ENCODE results near the gene PLEKHM3.

- TF ChIP-seq CTCF (conservative IDR thresholded peaks at IDR 0.05; ENCODE audit: low read depth, low read length) (no peak), MAFK (IDR thresholded peaks at IDR 0.05; ENCODE audit: low read depth, low read length) (no peak), BHLHE40 (IDR thresholded peaks at IDR 0.05; ENCODE audit: low read depth, low read length) (no peak), FOS (IDR thresholded peaks at IDR 0.05; ENCODE audit: low read depth, low read length) (no peak), CEBPB (IDR thresholded peaks at IDR 0.05; ENCODE audit: low read depth, low read length) (no peak), POLR2A (IDR thresholded peaks at IDR 0.05; ENCODE audit: low read depth, low read length) (no peak), SMC3 (IDR thresholded peaks at IDR 0.05; ENCODE audit: low read depth, low read length) (no peak), RAD21 (IDR thresholded peaks at IDR 0.05; ENCODE audit: low read length) (no peak)
- TF ChIP-seq, protein P1, sequence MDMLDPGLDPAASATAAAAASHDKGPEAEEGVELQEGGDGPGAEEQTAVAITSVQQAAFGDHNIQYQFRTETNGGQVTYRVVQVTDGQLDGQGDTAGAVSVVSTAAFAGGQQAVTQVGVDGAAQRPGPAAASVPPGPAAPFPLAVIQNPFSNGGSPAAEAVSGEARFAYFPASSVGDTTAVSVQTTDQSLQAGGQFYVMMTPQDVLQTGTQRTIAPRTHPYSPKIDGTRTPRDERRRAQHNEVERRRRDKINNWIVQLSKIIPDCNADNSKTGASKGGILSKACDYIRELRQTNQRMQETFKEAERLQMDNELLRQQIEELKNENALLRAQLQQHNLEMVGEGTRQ (IDR thresholded peaks at IDR 0.05; ENCODE audit: low read depth, low read length) = no peak
These were observed 153.8 kb downstream of the PLEKHM3 start for GRCh38 chr2:207871506-207871905.

All from IMR-90 (cell line).